H54 (cell line): ENCODE results near the gene SFMBT1.

ENCODE experiments used
- DNase-seq: peaks from one replicate; pipeline ENCODE4 v3.0.0; 2011; ENCODE audit warnings: low spot score, mixed read lengths; ENCODE audit not compliant: insufficient read length
- FAIRE-seq: peaks from 3 replicates; lab custom pipeline; 2011; peaks lifted over from hg19 to GRCh38; lab: Jason Lieb, UNC
- POLR2A ChIP-seq: IDR thresholded peaks from 2 replicates; pipeline ENCODE4 v1.6.1; 2011; ENCODE audit warnings: low read depth, mild to moderate bottlenecking, low read length

Gene SFMBT1

DNA sequence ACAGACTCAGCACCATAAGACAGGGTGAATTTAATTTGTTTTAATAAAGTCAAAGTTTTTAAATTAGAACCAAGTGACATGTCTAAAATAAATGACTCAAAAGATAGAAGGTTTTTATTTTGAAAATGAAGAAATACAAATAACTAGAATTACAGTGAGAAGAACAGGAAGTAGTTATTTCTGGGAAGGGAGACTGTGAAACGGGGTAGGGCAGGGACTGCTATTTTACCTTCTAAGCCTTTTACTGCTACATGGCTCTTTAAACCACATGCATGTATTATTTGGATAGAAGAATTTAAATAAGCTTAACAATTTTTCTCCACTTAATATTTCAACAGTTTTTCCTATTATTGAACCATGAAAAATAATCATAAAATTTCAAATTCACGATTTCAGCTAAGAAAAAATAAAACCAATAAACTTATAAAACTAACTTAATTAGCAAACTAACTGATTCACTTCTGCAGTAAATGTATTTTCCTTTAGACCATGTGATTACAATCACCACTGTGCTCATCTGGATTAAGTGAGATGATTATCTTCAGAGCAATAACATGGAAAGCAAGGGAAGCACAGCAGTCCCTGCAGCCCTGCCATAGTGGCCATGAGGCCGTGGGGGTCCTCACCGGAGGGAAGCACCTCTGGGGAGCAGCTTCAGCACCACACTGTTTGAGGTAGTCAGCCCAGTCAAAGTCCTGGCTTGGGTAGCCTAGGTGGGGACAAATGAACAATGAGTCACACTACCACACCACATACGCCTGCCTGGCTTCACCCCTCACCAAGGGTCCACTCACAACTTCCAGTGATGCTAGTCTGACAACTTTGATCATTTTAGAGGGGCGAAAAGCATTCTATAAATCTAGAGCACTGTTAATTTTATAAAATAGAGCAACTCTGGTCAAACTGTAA is 120.2 kb downstream of the SFMBT1 start:
- FAIRE-seq: no peak
- no peak for DNase-seq
- TF ChIP-seq POLR2A: no peak

- no peak for FAIRE-seq
- no peak for TF ChIP-seq POLR2A
- no peak for DNase-seq
These were observed 121.9 kb downstream of the SFMBT1 start for GRCh38 chr3:52923963-52924362.

DNA sequence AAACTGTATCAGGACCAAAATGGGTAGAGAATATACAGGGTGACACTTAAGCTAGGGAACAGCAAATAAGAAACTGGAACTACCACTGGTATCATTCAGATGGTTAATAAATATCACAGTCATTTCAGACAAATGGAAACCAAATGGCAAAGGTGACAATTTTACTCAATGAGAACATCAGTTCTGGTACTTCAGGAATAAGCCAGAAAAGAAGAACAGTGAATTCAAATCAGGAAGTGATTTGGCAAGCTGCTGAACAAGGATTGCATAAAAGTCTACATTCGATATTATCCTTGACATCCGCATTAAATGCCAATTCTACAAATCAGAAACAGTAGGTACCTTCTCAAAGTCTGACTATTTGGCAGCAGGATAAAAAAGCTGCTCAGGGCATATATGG is 125.0 kb downstream of the SFMBT1 start:
- no peak for DNase-seq
- FAIRE-seq: peak; percentile 70

GRCh38 chr3:52917044-52917443 is 128.8 kb downstream of the SFMBT1 start:
- DNase-seq (no peak), FAIRE-seq (no peak)
- TF ChIP-seq POLR2A: no peak

More for the DNA sequence above, 125.0 kb downstream of the SFMBT1 start:
- no peak for TF ChIP-seq POLR2A

DNA sequence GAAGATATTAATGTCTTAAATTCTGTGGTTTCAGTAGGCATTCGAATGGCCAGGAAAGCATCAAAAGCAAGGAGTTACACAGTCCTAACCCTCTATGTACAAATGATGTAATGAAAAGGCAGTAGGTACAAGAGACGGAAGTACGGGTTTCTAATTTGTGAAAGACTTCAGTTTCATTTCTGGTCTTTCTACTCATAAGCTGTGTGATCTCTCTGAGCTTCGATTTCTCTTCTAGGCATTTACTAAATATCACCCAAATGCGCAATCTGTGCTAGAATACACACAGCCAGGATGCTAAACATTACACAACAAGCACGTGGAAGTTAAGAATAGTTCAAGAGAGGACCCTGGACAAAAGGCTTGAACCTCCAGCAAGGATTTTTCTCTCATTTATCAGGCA is 130.6 kb downstream of the SFMBT1 start:
- FAIRE-seq (no peak), DNase-seq (no peak)
- TF ChIP-seq POLR2A: no peak

DNA sequence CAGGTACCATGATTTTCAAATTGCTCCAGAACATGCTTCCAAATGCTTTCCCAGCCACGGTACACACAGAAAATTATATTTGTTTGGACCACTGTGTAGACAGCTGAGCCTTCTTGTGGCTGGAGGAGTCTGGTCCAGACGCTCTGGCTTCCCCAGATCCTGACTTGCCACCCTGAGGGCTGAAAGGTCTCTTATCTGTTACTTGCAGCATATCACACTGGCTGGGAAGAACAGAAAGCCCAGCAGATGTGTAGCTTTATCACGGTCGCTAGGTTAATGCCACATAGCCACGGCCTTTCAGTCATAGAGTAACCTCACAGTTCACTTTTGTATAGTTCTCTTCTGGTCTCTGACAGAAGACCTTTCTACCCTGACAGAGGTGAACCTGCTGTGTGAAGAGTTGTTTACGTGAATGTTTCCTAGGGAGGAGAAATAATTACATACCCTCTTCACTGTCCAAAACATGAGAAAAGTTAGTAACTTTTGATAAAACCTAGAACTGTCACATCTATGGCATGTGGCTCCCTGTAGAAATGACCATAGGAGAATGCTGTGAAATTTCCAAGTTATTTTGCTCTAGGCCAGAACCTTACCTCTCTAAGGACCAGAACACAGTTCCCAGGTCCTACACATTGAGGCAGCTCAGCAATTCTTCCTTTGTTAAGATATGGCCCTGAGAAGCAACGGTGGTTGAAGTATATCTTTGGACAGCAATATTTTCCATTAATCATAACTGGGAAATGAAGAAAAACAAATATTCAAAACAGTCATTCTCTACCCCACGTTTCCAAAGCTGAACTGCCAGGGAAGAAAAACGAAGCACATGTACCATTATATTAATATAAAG is 132.8 kb downstream of the SFMBT1 start:
- DNase-seq (no peak), FAIRE-seq (no peak)
- no peak for TF ChIP-seq POLR2A

DNA sequence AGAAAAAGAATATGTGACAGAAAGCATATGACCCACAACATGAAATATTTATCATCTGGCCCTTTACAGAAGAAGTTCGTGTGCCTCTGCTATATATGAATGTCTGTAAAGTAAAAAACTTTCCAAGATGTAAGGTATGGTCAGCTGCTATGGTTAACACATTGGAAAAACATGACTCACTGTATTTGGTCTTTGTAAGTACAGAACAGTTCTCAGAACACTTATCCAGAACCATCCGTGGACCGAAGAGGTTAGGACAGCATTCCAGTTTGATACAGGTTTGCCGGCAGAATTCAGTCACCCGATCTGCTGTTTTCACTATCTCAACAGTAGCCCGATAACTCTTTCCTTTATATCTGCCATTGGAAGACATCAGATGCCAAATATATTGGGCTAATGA is 135.1 kb downstream of the SFMBT1 start:
- FAIRE-seq: no peak
- DNase-seq: no peak
- TF ChIP-seq POLR2A: no peak

- TF ChIP-seq POLR2A: no peak
- no peak for DNase-seq
- no peak for FAIRE-seq
These were observed 138.4 kb downstream of the SFMBT1 start for GRCh38 chr3:52907497-52907896.

DNA sequence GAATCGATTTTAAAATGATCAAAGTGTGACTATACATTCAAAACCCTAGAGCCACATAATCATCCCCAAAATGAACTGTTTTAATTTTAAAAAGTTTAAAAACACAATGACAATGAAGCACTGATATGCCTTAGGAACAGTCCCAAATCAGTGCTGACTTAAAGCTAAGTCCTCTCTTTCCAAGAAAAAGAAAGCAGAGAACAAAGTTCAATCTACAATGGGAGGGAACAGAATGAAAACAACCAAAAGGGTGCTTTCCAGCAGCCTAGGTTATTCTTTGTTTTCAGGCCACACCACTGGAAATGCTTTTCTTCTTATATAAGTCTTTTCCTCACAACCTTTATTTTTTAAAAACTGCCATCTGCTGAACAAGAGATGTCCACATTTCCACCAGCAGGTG is 141.3 kb downstream of the SFMBT1 start:
- DNase-seq (no peak), FAIRE-seq (no peak)
- no peak for TF ChIP-seq POLR2A

DNA sequence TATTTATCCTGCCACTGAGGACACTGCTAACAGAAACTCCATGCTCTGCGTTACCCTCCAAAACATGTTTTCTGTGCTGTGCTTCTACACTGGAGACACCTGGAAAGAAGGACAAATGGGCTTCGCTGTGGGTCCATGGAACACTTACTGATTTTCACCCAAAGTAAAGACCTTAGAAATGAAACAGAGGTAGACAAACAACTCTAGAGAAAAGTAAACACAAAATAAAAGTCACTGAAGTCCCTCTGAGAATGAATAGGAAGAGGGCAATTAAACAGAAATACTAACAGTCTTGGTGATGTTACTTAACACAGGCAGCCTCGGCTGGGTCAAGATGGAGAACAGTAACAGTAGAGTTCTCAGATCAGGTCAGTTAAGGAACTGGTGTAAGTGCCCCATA is 141.9 kb downstream of the SFMBT1 start:
- FAIRE-seq (no peak), DNase-seq (no peak)
- no peak for TF ChIP-seq POLR2A

DNA sequence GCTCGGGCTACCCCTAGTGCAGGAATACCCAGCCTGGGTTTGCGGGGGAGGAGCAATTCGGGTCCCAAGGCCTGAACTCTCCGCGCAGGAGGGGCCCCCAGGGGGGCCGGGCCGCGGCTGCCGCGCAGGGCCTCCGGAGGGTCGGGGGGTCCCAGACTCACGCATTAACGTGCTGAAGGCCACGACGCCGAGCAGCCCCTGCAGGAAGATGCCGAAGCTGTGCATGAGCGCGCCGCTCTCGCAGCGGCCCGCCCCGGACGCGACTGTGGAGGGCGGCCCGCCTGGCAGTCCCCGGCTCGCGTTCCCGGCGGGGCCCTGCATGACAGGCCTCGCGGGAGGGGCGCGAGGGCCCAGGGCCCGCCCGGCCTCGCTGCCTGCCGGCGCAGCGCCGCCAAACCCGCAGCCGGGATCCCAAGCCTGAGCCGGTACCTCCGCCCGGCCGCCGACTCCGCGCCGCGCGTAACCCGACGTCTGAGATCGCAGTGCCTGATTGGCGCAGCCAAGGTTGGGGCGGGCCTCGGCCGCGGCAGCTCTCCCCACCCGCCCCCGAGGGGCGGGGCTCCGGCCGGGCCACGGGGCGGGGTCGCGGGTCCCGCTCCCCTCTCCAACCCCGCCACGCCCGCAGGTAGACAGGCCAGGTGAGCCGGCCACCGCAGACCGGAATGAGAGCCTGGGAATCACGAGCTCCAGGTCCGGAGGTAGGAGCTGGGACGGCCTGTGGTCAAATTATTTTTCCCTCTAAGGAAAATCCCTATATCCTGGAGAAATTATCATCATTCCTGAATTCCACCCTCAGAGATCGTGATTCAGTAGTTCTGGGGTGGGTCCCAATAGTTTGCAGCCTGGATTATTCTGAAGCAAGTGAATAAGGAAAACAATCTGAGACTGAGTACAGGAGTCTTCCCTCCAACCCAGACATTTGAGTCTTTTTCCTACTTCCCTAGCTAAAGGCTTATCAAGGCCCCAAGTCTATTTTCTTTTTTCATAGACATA is 148.4 kb downstream of the SFMBT1 start, which contains the start of gene STIMATE:
Gene STIMATE, minus strand, starts transcription at position 419 of the 993 bp plus-strand sequence. Its CDS starts 98 bp downstream, at position 321.
- DNase-seq (peak; percentile 92), FAIRE-seq (no peak)
- TF ChIP-seq POLR2A: peak; percentile 83

- no peak for DNase-seq
- TF ChIP-seq POLR2A: no peak
- FAIRE-seq: no peak
These were observed 149.3 kb downstream of the SFMBT1 start for GRCh38 chr3:52896613-52897012.

GRCh38 chr3:52896151-52896550 is 149.7 kb downstream of the SFMBT1 start:
- TF ChIP-seq POLR2A: no peak
- FAIRE-seq (no peak), DNase-seq (no peak)
